ENCODE measurements around the gene SEL1L3. TPM values are rescaled to one million over a fixed set of nuclear protein-coding genes. Genes with fewer than 3 reads are reported as not detected.

The SEL1L3 gene
- total and polyA plus RNA-seq, 2 donors (not counting 1 experiment from before 2014, with no cell fraction given) = 13.2 to 56.3 TPM

GRCh38 chr4:25769251-25769650 lies 93.5 kb downstream of the SEL1L3 start:
- H3K9me3 ChIP-seq (ENCODE audit: control insufficient read depth, insufficient read depth, low read depth, low read length) = no peaks in the 10 kb centered on the region
- peak in 1 of 2 donors; percentile 33 for DNase-seq (ENCODE audit: low read depth in 2 of 2)
- H4K20me1 ChIP-seq (ENCODE audit: control insufficient read depth, extremely low read depth, insufficient read depth, low read length) = no peaks in the 10 kb centered on the region
- H3K9ac ChIP-seq (ENCODE audit: insufficient read depth, low read length) = no peak overlapping the region
- no peak overlapping the region for H3K27ac ChIP-seq (ENCODE audit: insufficient read depth, low read length)
- H3K27me3 ChIP-seq (ENCODE audit: control insufficient read depth, insufficient read depth, low read length) = no peaks in the 10 kb centered on the region
- H2AFZ ChIP-seq (ENCODE audit: low read length) = no peak overlapping the region
- H3K4me2 ChIP-seq (ENCODE audit: extremely low read depth, insufficient read depth, low read length) = no peak overlapping the region
- no peaks in the 10 kb centered on the region for H3K79me2 ChIP-seq (ENCODE audit: control insufficient read depth, insufficient read depth, low read length)
- H3K4me1 ChIP-seq (ENCODE audit: control insufficient read depth, extremely low read depth, insufficient read depth, low read length) = peaks cover 2% of the 10 kb centered on the region
- no peak overlapping the region for H3K4me3 ChIP-seq (replicated peaks in 1 of 4; ENCODE audit: control extremely low read depth in 1 of 4, insufficient read depth in 1 of 4, low read depth in 3 of 4, low read length in 4 of 4)
- no peaks in the 10 kb centered on the region for H3K36me3 ChIP-seq (ENCODE audit: control insufficient read depth, insufficient read depth, low read length)
- no peak for TF ChIP-seq CTCF (conservative IDR thresholded peaks at IDR 0.05 in 1 of 2, IDR thresholded peaks at IDR 0.05 in 1 of 2; ENCODE audit: low read depth in 1 of 2, low read length in 2 of 2)
- TF ChIP-seq EZH2 (IDR thresholded peaks at IDR 0.05; ENCODE audit: low read length, missing control alignments) = no peak

GRCh38 chr4:25767877-25768725 lies 94.7 kb downstream of the SEL1L3 start:
- DNase-seq (ENCODE audit: low read depth in 2 of 2) = peak; percentile 63 to 77
- TF ChIP-seq CTCF (conservative IDR thresholded peaks at IDR 0.05 in 1 of 2, IDR thresholded peaks at IDR 0.05 in 1 of 2; ENCODE audit: low read depth in 1 of 2, low read length in 2 of 2) (peak; percentile 99), EZH2 (IDR thresholded peaks at IDR 0.05; ENCODE audit: low read length, missing control alignments) (no peak)
- H3K79me2 ChIP-seq (ENCODE audit: control insufficient read depth, insufficient read depth, low read length) = no peaks in the 10 kb centered on the region
- no peak overlapping the region for H3K27ac ChIP-seq (ENCODE audit: insufficient read depth, low read length)
- no peaks in the 10 kb centered on the region for H4K20me1 ChIP-seq (ENCODE audit: control insufficient read depth, extremely low read depth, insufficient read depth, low read length)
- no peak overlapping the region for H3K4me3 ChIP-seq (replicated peaks in 1 of 4; ENCODE audit: control extremely low read depth in 1 of 4, insufficient read depth in 1 of 4, low read depth in 3 of 4, low read length in 4 of 4)
- no peak overlapping the region for H2AFZ ChIP-seq (ENCODE audit: low read length)
- no peaks in the 10 kb centered on the region for H3K27me3 ChIP-seq (ENCODE audit: control insufficient read depth, insufficient read depth, low read length)
- no peaks in the 10 kb centered on the region for H3K9me3 ChIP-seq (ENCODE audit: control insufficient read depth, insufficient read depth, low read depth, low read length)
- no peaks in the 10 kb centered on the region for H3K36me3 ChIP-seq (ENCODE audit: control insufficient read depth, insufficient read depth, low read length)
- H3K4me2 ChIP-seq (ENCODE audit: extremely low read depth, insufficient read depth, low read length) = no peak overlapping the region
- H3K9ac ChIP-seq (ENCODE audit: insufficient read depth, low read length) = no peak overlapping the region
- peaks cover 2% of the 10 kb centered on the region for H3K4me1 ChIP-seq (ENCODE audit: control insufficient read depth, extremely low read depth, insufficient read depth, low read length)

- no peak for TF ChIP-seq CTCF (conservative IDR thresholded peaks at IDR 0.05 in 1 of 2, IDR thresholded peaks at IDR 0.05 in 1 of 2; ENCODE audit: low read depth in 1 of 2, low read length in 2 of 2)
- TF ChIP-seq EZH2 (IDR thresholded peaks at IDR 0.05; ENCODE audit: low read length, missing control alignments) = no peak
- no peaks in the 10 kb centered on the region for H3K27me3 ChIP-seq (ENCODE audit: control insufficient read depth, insufficient read depth, low read length)
- H4K20me1 ChIP-seq (ENCODE audit: control insufficient read depth, extremely low read depth, insufficient read depth, low read length) = no peaks in the 10 kb centered on the region
- H2AFZ ChIP-seq (ENCODE audit: low read length) = no peak overlapping the region
- no peaks in the 10 kb centered on the region for H3K4me1 ChIP-seq (ENCODE audit: control insufficient read depth, extremely low read depth, insufficient read depth, low read length)
- no peak overlapping the region for H3K4me2 ChIP-seq (ENCODE audit: extremely low read depth, insufficient read depth, low read length)
- DNase-seq (ENCODE audit: low read depth in 2 of 2) = peak in 1 of 2 donors; percentile 39
- H3K27ac ChIP-seq (ENCODE audit: insufficient read depth, low read length) = no peak overlapping the region
- no peaks in the 10 kb centered on the region for H3K9me3 ChIP-seq (ENCODE audit: control insufficient read depth, insufficient read depth, low read depth, low read length)
- no peaks in the 10 kb centered on the region for H3K79me2 ChIP-seq (ENCODE audit: control insufficient read depth, insufficient read depth, low read length)
- no peak overlapping the region for H3K4me3 ChIP-seq (replicated peaks in 1 of 4; ENCODE audit: control extremely low read depth in 1 of 4, insufficient read depth in 1 of 4, low read depth in 3 of 4, low read length in 4 of 4)
- no peak overlapping the region for H3K9ac ChIP-seq (ENCODE audit: insufficient read depth, low read length)
- H3K36me3 ChIP-seq (ENCODE audit: control insufficient read depth, insufficient read depth, low read length) = no peaks in the 10 kb centered on the region
Observed at GRCh38 chr4:25760518-25761157, 102.2 kb downstream of the SEL1L3 start.
